ENCODE results near the gene PEX5L. TPM values are rescaled to one million over a fixed set of nuclear protein-coding genes. Genes with fewer than 3 reads are reported as not detected.

The PEX5L gene
- total and polyA plus RNA-seq, 10 of the 15 experiments (the other 5 are each of a cell fraction or from before 2014, with no cell fraction given) = 0.11 to 17.0 (median 0.50) TPM

DNA sequence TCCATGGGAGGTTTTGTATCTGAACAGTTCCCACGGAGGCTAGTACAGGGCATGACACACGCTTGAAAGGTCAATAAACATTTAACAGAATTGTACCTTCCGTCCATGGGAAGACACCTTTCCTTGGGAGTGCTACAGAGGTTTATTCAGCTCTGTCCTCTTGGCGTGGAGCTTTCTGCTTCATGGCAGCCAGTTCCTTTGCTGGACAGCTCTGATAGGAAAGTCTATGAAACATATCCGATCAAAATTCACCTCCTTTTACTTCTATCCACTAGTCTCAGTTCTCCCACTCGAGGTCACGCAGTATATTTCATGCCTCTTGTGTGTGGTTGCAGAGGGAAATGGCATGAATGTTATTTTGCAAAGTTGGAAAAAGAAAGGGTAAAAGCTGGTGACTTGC lies 91.2 kb downstream of the PEX5L start:
- no peak overlapping the region for H3K4me2 ChIP-seq (ENCODE audit: control insufficient read depth, insufficient read depth)
- H3K36me3 ChIP-seq (ENCODE audit: control insufficient read depth in 2 of 2, insufficient read depth in 2 of 2, low read length in 1 of 2) = no peaks in the 10 kb centered on the region
- H3K4me3 ChIP-seq = no peak overlapping the region
- DNase-seq (ENCODE audit: low read depth, low spot score) = no peak
- POLR2A ChIA-PET = interaction anchor here (1.2 kb wide), 1 partner anchor 12 kb away, joined by 3 read pairs; no protein-coding TSS in a partner anchor
- RAD21 ChIA-PET (ENCODE audit: unreplicated experiment) = interaction anchor here (0.9 to 1.8 kb wide), 2 partner anchors 15 to 16 kb away, joined by 3 to 6 read pairs; no protein-coding TSS in a partner anchor
- no peak for ATAC-seq
- CTCF ChIA-PET = interaction anchor here (0.9 to 5.6 kb wide), 3 partner anchors 9 to 91 kb away, joined by 3 to 34 read pairs (median 4); partner anchors contain the start of gene PEX5L
- H3K27ac ChIP-seq (ENCODE audit: control insufficient read depth, insufficient read depth) = no peak overlapping the region
- H4K20me1 ChIP-seq (ENCODE audit: control insufficient read depth, insufficient read depth) = no peaks in the 10 kb centered on the region
- H3K9ac ChIP-seq (ENCODE audit: control insufficient read depth, insufficient read depth, low read length) = no peak overlapping the region
- no peaks in the 10 kb centered on the region for H3K79me2 ChIP-seq (ENCODE audit: control insufficient read depth, insufficient read depth, low read length)
- H3K4me1 ChIP-seq (ENCODE audit: control insufficient read depth, insufficient read depth, low read length) = no peaks in the 10 kb centered on the region
- SMC1A ChIA-PET (ENCODE audit: uncharacterized antibody, unreplicated experiment) = interaction anchor here (0.8 to 4.4 kb wide), 6 partner anchors 14 to 642 kb away, joined by 3 to 19 read pairs (median 6); no protein-coding TSS in a partner anchor
- no peaks in the 10 kb centered on the region for H3K9me3 ChIP-seq (replicated peaks; ENCODE audit: control insufficient read depth, insufficient read depth, low read length)
- 45% methylated on average over 7 of the region's 7 CpGs for WGBS (ENCODE audit: insufficient coverage, insufficient replicate concordance, low lambda C conversion rate, missing lambda C conversion rate)
- H2AFZ ChIP-seq (ENCODE audit: control insufficient read depth, low read depth, low read length) = no peak overlapping the region
- in situ Hi-C loops (cut with MboI) = no loop called here
- intact Hi-C loops (cut with micrococcal nuclease; ENCODE audit: unreplicated experiment) = no loop called here
- H3K27me3 ChIP-seq (replicated peaks in 1 of 2; ENCODE audit: control insufficient read depth in 2 of 2, insufficient read depth in 2 of 2, low read length in 1 of 2) = no peaks in the 10 kb centered on the region
- FAIRE-seq = no peak
- BruUV-seq (replicated peaks) = no TSS peak
- TF ChIP-seq FOXK2 (IDR thresholded peaks at IDR 0.05) (no peak), NR2F1 (conservative IDR thresholded peaks at IDR 0.05) (no peak), ZNF384 (IDR thresholded peaks at IDR 0.05; ENCODE audit: borderline replicate concordance, low read depth, low read length) (no peak), NRF1 (conservative IDR thresholded peaks at IDR 0.05; ENCODE audit: low read depth, low read length) (no peak), SMAD1 (IDR thresholded peaks at IDR 0.05; ENCODE audit: low read depth, partially characterized antibody) (no peak), RB1 (IDR thresholded peaks at IDR 0.05; ENCODE audit: borderline replicate concordance) (no peak), ZNF24 (IDR thresholded peaks at IDR 0.05) (no peak), RBBP5 (conservative IDR thresholded peaks at IDR 0.05) (no peak), SUPT20H (IDR thresholded peaks at IDR 0.05; ENCODE audit: borderline replicate concordance, control insufficient read depth, low read depth, low read length) (no peak), BACH1 (IDR thresholded peaks at IDR 0.05; ENCODE audit: borderline replicate concordance) (no peak), EP300 (IDR thresholded peaks at IDR 0.05; ENCODE audit: borderline replicate concordance in 1 of 2, control insufficient read depth in 1 of 2, low read depth in 2 of 2, low read length in 2 of 2) (no peak), HDGF (IDR thresholded peaks at IDR 0.05) (no peak), ZNF207 (IDR thresholded peaks at IDR 0.05; ENCODE audit: borderline replicate concordance) (no peak), YY1 (IDR thresholded peaks at IDR 0.05; ENCODE audit: low read depth, low read length) (no peak)
- TF ChIP-seq, protein P1, sequence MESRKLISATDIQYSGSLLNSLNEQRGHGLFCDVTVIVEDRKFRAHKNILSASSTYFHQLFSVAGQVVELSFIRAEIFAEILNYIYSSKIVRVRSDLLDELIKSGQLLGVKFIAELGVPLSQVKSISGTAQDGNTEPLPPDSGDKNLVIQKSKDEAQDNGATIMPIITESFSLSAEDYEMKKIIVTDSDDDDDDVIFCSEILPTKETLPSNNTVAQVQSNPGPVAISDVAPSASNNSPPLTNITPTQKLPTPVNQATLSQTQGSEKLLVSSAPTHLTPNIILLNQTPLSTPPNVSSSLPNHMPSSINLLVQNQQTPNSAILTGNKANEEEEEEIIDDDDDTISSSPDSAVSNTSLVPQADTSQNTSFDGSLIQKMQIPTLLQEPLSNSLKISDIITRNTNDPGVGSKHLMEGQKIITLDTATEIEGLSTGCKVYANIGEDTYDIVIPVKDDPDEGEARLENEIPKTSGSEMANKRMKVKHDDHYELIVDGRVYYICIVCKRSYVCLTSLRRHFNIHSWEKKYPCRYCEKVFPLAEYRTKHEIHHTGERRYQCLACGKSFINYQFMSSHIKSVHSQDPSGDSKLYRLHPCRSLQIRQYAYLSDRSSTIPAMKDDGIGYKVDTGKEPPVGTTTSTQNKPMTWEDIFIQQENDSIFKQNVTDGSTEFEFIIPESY (IDR thresholded peaks at IDR 0.05) = no peak
- TF ChIP-seq, protein P2, sequence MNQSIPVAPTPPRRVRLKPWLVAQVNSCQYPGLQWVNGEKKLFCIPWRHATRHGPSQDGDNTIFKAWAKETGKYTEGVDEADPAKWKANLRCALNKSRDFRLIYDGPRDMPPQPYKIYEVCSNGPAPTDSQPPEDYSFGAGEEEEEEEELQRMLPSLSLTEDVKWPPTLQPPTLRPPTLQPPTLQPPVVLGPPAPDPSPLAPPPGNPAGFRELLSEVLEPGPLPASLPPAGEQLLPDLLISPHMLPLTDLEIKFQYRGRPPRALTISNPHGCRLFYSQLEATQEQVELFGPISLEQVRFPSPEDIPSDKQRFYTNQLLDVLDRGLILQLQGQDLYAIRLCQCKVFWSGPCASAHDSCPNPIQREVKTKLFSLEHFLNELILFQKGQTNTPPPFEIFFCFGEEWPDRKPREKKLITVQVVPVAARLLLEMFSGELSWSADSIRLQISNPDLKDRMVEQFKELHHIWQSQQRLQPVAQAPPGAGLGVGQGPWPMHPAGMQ (IDR thresholded peaks at IDR 0.05; ENCODE audit: borderline replicate concordance) = no peak
- TF ChIP-seq, protein P3, sequence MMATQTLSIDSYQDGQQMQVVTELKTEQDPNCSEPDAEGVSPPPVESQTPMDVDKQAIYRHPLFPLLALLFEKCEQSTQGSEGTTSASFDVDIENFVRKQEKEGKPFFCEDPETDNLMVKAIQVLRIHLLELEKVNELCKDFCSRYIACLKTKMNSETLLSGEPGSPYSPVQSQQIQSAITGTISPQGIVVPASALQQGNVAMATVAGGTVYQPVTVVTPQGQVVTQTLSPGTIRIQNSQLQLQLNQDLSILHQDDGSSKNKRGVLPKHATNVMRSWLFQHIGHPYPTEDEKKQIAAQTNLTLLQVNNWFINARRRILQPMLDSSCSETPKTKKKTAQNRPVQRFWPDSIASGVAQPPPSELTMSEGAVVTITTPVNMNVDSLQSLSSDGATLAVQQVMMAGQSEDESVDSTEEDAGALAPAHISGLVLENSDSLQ (IDR thresholded peaks at IDR 0.05) = no peak
